Measurements from ENCODE around the gene EPHA10. TPM values are rescaled to one million over a fixed set of nuclear protein-coding genes. Genes with fewer than 3 reads are reported as not detected.

EPHA10 gene
- total and polyA plus RNA-seq, 4 donors, result under 0.01 to 0.09 (median 0.03) TPM; not detected in 1

- no peak for TF ChIP-seq SP1 (IDR thresholded peaks at IDR 0.05)
- no peak for TF ChIP-seq HNF4G (IDR thresholded peaks at IDR 0.05)
- no peak for TF ChIP-seq FOXA2 (IDR thresholded peaks at IDR 0.05)
- TF ChIP-seq HNF4A (conservative IDR thresholded peaks at IDR 0.05), result no peak
Observed at GRCh38 chr1:37752583-37753471, 12.1 kb downstream of the EPHA10 start (continued).

GRCh38 chr1:37752213-37752582 lies 12.7 kb downstream of the EPHA10 start:
- TF ChIP-seq MAX (IDR thresholded peaks at IDR 0.05), result no peak
- no peak for TF ChIP-seq FOXA1 (IDR thresholded peaks at IDR 0.05)
- TF ChIP-seq SP1 (IDR thresholded peaks at IDR 0.05), result no peak
- no peak for TF ChIP-seq RAD21 (IDR thresholded peaks at IDR 0.05)
- TF ChIP-seq TAF1 (conservative IDR thresholded peaks at IDR 0.05), result no peak
- no peak for TF ChIP-seq GABPA (IDR thresholded peaks at IDR 0.05 in 1 of 2, conservative IDR thresholded peaks at IDR 0.05 in 1 of 2)
- TF ChIP-seq ATF3 (IDR thresholded peaks at IDR 0.05), result no peak
- TF ChIP-seq FOXA2 (IDR thresholded peaks at IDR 0.05), result no peak
- no peak for TF ChIP-seq JUND (IDR thresholded peaks at IDR 0.05)
- TF ChIP-seq HNF4A (conservative IDR thresholded peaks at IDR 0.05), result no peak
- Histone ChIP-seq H3K4me3 (ENCODE audit: low read depth in 1 of 3, low read length in 3 of 3) (peak overlapping the region in 1 of 3 donors; percentile 59), H3K9me3 (ENCODE audit: control insufficient read depth in 4 of 4, low read length in 3 of 4) (no peaks in the 10 kb centered on the region), H3K27me3 (ENCODE audit: control insufficient read depth in 4 of 4, insufficient read depth in 4 of 4, low read length in 3 of 4) (peaks cover 5 to 7% (median 6%) of the 10 kb centered on the region in 4 donors), H3K27ac (ENCODE audit: low read depth in 1 of 2, low read length in 2 of 2) (no peak overlapping the region), H3K9ac (ENCODE audit: low read depth in 1 of 2, low read length in 2 of 2) (no peak overlapping the region), H3K36me3 (ENCODE audit: control insufficient read depth in 4 of 4, insufficient read depth in 3 of 4, low read depth in 1 of 4, low read length in 3 of 4) (no peaks in the 10 kb centered on the region), H3K4me1 (ENCODE audit: control insufficient read depth in 4 of 4, insufficient read depth in 4 of 4, low read length in 3 of 4) (peaks cover 0 to 4% (median 2%) of the 10 kb centered on the region in 4 donors)
- WGBS, result 21% methylated on average over 11 of the region's 11 CpGs
- DNase-seq (ENCODE audit: low spot score), result no peak

- WGBS, result 88% methylated on average over 1 of the region's 1 CpG
- no peak for DNase-seq (ENCODE audit: low spot score)
- no peak for TF ChIP-seq FOXA2 (IDR thresholded peaks at IDR 0.05)
- TF ChIP-seq EGR1 (IDR thresholded peaks at IDR 0.05; ENCODE audit: low read depth in 2 of 2), result no peak
- no peak for TF ChIP-seq HNF4G (IDR thresholded peaks at IDR 0.05)
- TF ChIP-seq TAF1 (conservative IDR thresholded peaks at IDR 0.05), result no peak
- TF ChIP-seq REST (IDR thresholded peaks at IDR 0.05), result no peak
- no peak for TF ChIP-seq HNF4A (conservative IDR thresholded peaks at IDR 0.05)
- no peak for TF ChIP-seq SP1 (IDR thresholded peaks at IDR 0.05)
- TF ChIP-seq NR2F2 (IDR thresholded peaks at IDR 0.05), result no peak
- TF ChIP-seq FOXA1 (IDR thresholded peaks at IDR 0.05), result no peak
- no peak for TF ChIP-seq GABPA (IDR thresholded peaks at IDR 0.05 in 1 of 2, conservative IDR thresholded peaks at IDR 0.05 in 1 of 2)
- no peak for TF ChIP-seq YY1 (IDR thresholded peaks at IDR 0.05)
- no peak for TF ChIP-seq RXRA (IDR thresholded peaks at IDR 0.05)
- TF ChIP-seq MAX (IDR thresholded peaks at IDR 0.05), result no peak
- no peaks in the 10 kb centered on the region for H3K36me3 ChIP-seq (ENCODE audit: control insufficient read depth in 4 of 4, insufficient read depth in 3 of 4, low read depth in 1 of 4, low read length in 3 of 4)
- H3K27ac ChIP-seq (ENCODE audit: low read depth in 1 of 2, low read length in 2 of 2), result no peak overlapping the region
- no peak overlapping the region for H3K4me3 ChIP-seq (ENCODE audit: low read depth in 1 of 3, low read length in 3 of 3)
- H3K4me1 ChIP-seq (ENCODE audit: control insufficient read depth in 4 of 4, insufficient read depth in 4 of 4, low read length in 3 of 4), result peaks cover 0 to 4% (median 2%) of the 10 kb centered on the region in 4 donors
- H3K27me3 ChIP-seq (ENCODE audit: control insufficient read depth in 4 of 4, insufficient read depth in 4 of 4, low read length in 3 of 4), result peaks cover 5 to 7% (median 6%) of the 10 kb centered on the region in 4 donors
- H3K9ac ChIP-seq (ENCODE audit: low read depth in 1 of 2, low read length in 2 of 2), result no peak overlapping the region
- H3K9me3 ChIP-seq (ENCODE audit: control insufficient read depth in 4 of 4, low read length in 3 of 4), result no peaks in the 10 kb centered on the region
Observed at GRCh38 chr1:37748565-37748964, 16.4 kb downstream of the EPHA10 start.

All from liver (tissue), 9 donors.